Esophagus muscularis mucosa (tissue), 3 donors: ENCODE data around the gene ZBED1.

ENCODE experiments used
- CTCF ChIP-seq, 3 experiments: fragments of 200-600 bp in 2 of 3; fragments of 450-650 bp in 1 of 3; sonication (generic) in 2 of 3; IDR thresholded peaks; one replicate each; pipeline ENCODE4 v1.5.1; 2017 to 2019; ENCODE audit warnings: antibody characterized with exemption in 3 of 3, mild to moderate bottlenecking in 2 of 3, moderate library complexity in 1 of 3
- POLR2AphosphoS5 ChIP-seq, 2 donors: sonication (generic); formaldehyde crosslinking; IDR thresholded peaks; one replicate each; pipeline ENCODE4 v1.6.1; 2017; ENCODE audit warnings: antibody characterized with exemption in 2 of 2

DNA sequence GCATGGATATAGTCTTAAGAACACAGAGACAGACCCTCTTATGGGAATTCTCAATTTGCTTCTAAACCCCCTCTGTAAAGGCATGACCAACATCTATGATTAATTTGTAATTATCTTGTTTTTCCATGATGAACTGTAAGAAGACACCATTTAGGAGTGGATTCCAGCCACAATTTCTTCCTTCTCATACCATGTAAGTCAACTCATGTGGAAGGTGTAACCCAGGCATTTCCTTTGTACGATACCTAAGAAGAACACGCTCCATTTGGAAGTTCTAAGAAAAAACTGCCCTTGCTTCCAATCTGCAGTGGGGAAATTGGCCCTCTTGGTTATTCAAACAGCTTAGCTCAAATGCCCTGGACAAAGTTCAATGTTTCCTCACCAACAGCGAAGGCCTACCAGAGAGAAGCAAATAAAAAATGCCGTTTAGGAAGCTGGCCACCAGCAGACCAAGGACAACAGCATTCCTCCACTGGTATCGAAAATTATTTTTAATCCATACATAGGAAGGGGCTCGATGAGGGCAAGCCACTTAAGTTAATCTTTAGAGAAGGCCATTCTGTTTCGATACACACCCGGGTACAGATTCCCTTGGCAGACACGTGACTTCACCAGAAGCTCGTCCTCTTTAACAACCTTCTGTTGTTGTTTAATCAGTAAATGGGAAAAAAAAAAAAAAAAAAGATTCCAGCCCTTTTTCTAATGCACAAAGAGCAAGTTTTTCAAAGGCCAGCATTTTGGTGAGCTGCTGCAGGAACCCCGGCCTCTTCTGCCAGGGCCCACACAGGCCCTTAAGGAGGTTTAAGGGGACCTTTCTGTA lies 2.6 kb downstream of the ZBED1 start:
- TF ChIP-seq CTCF (IDR thresholded peaks at IDR 0.05) (no peak), POLR2AphosphoS5 (IDR thresholded peaks at IDR 0.05) (no peak)
